Frontal cortex (tissue), 4 donors: ENCODE results near the gene HNRNPC. TPM values are rescaled to one million over a fixed set of nuclear protein-coding genes. Genes with fewer than 3 reads are reported as not detected.
"Not testable (repeated sequence)": the region's sequence is repeated elsewhere in the genome, so short reads cannot be mapped to it uniquely, and the experiment has no call there.

Experiments
- DNase-seq, 2 donors: peaks; one replicate each; pipeline ENCODE4 v3.0.0; 2012; ENCODE audit warnings: low spot score in 2 of 2
- FAIRE-seq: peaks from 2 replicates; lab custom pipeline; 2012; peaks lifted over from hg19 to GRCh38; lab: Jason Lieb, UNC
- total RNA-seq: library from RNA; depleted of rRNA; stranded (reverse); fragments of >200 nt; gene quantifications from one replicate; pipeline ENCODE4 v1.2.3, GENCODE V29; 2014
- donor health status: control.
- donor health status: control.
- donor health status: control.

The HNRNPC gene
- total RNA-seq, 1 donor from 2014 or later = 614 TPM

GRCh38 chr14:21275261-21275858, 6.1 kb upstream of the HNRNPC start:
- FAIRE-seq = no peak
- no peak for DNase-seq

GRCh38 chr14:21272661-21273060, 3.4 kb upstream of the HNRNPC start:
- not testable (repeated sequence) for DNase-seq, FAIRE-seq

GRCh38 chr14:21268617-21269251, 508 bp downstream of the HNRNPC start:
- DNase-seq = no peak
- no peak for FAIRE-seq

- no peak for FAIRE-seq
Measured at GRCh38 chr14:21267886-21268616, 1.2 kb downstream of the HNRNPC start.

GRCh38 chr14:21267431-21267845, 1.8 kb downstream of the HNRNPC start:
- FAIRE-seq = no peak
- DNase-seq = no peak

More at GRCh38 chr14:21267886-21268616, 1.2 kb downstream of the HNRNPC start:
- DNase-seq = no peak

- FAIRE-seq (no peak), DNase-seq (no peak)
Measured at GRCh38 chr14:21264025-21264801, 5.0 kb downstream of the HNRNPC start.

GRCh38 chr14:21263284-21264024, 5.8 kb downstream of the HNRNPC start:
- FAIRE-seq = no peak
- DNase-seq = no peak

- DNase-seq (no peak), FAIRE-seq (no peak)
Measured at GRCh38 chr14:21262410-21262809, 6.8 kb downstream of the HNRNPC start.

- FAIRE-seq (no peak), DNase-seq (no peak)
Measured at GRCh38 chr14:21261824-21262223, 7.4 kb downstream of the HNRNPC start.

GRCh38 chr14:21258889-21259787, 10.1 kb downstream of the HNRNPC start:
- DNase-seq (no peak), FAIRE-seq (no peak)

- DNase-seq (no peak), FAIRE-seq (no peak)
Measured at GRCh38 chr14:21258005-21258888, 11.0 kb downstream of the HNRNPC start.

GRCh38 chr14:21257394-21257909, 11.8 kb downstream of the HNRNPC start:
- DNase-seq (no peak), FAIRE-seq (no peak)

GRCh38 chr14:21256539-21257393, 12.5 kb downstream of the HNRNPC start:
- DNase-seq (no peak), FAIRE-seq (no peak)

GRCh38 chr14:21256102-21256447, 13.2 kb downstream of the HNRNPC start:
- DNase-seq, FAIRE-seq: not testable (repeated sequence)

GRCh38 chr14:21255385-21256101, 13.7 kb downstream of the HNRNPC start:
- DNase-seq (no peak), FAIRE-seq (no peak)

GRCh38 chr14:21252149-21252548, 17.1 kb downstream of the HNRNPC start:
- FAIRE-seq = no peak

More at GRCh38 chr14:21252149-21252548, 17.1 kb downstream of the HNRNPC start:
- no peak for DNase-seq
